ENCODE measurements around the gene NSA2. TPM values are rescaled to one million over a fixed set of nuclear protein-coding genes. Genes with fewer than 3 reads are reported as not detected.

Gene NSA2
- total and polyA plus RNA-seq, 11 donors, result 33.2 to 114 (median 43.8) TPM

DNA sequence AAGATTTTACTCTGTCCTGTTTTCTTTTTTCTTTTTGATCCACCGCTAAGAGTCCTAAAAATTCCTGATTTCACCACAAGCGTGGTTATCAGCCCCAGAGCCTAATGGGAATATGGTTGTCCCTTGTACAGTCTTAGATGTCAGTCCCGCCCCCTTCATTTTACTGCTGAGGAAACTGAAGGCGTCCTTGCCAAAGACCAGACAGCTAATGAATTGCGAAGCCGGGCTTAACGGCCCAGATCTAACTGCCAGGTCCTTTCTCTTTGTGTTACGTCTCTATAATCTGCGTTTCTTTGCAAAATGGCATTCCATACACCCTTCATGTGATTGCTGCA, 497 bp downstream of the NSA2 start:
- no peaks in the 10 kb centered on the region for H3K9me3 ChIP-seq
- peaks cover 0 to 55% (median 49%) of the 10 kb centered on the region in 9 donors for H3K36me3 ChIP-seq
- peak overlapping the region in 11 of 12 donors; percentile 52 to 86 (median 84) for H3K27ac ChIP-seq
- intact Hi-C loops (cut with DNase I), result loop anchor here in 8 of 10 donors (2.0 to 10.0 kb wide), 6 partner anchors 80 to 567 kb away; partner anchors contain the start of genes HEXB (in 2 of the 8) and HMGCR (in 1 of the 8)
- no peak for TF ChIP-seq CTCF (IDR thresholded peaks at IDR 0.05)
- no peak for TF ChIP-seq POLR2A (IDR thresholded peaks at IDR 0.05)
- DNase-seq, result no peak
- 0% methylated on average over 9 of the region's 9 CpGs for WGBS, 4 donors
- peak; percentile 13 to 23 (median 20) for ATAC-seq
- H3K4me3 ChIP-seq, result peak overlapping the region; percentile 67 to 96 (median 92)
- H3K27me3 ChIP-seq, result no peaks in the 10 kb centered on the region
- H3K4me1 ChIP-seq, result peaks cover 0 to 35% (median 28%) of the 10 kb centered on the region in 12 donors

DNA sequence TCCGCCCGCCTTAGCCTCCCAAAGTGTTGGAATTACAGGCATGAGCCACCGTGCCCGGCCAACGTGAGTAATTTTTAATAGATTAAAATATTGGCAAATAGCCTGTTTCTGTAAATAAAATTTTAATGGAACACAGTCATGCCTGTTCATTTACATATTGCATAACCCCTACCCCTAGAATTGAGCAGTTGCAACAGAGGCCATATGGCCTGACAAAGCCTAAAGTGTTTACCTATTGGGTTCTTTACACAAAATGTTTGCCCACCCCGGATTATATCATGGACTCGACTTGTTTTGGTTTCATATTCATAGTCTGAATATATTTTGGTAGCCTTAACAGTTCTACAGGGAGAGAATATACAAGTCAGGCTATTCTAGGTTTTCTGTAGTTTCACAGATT, 5.3 kb downstream of the NSA2 start:
- Histone ChIP-seq H3K27me3 (no peaks in the 10 kb centered on the region), H3K9me3 (no peaks in the 10 kb centered on the region), H3K36me3 (peaks cover 0 to 88% (median 86%) of the 10 kb centered on the region in 9 donors), H3K4me3 (no peak overlapping the region), H3K4me1 (peaks cover 0 to 11% (median 9%) of the 10 kb centered on the region in 12 donors), H3K27ac (no peak overlapping the region)
- ATAC-seq, result no peak
- no peak for DNase-seq
- intact Hi-C loops (cut with DNase I), result loop anchor here in 2 of 10 donors (5.0 to 10.0 kb wide), 2 partner anchors 125 to 142 kb away; no protein-coding TSS in a partner anchor
- WGBS, 4 donors, result 78 to 88% (median 86%) methylated on average over 7 of the region's 7 CpGs
- TF ChIP-seq CTCF (IDR thresholded peaks at IDR 0.05), result no peak
- TF ChIP-seq POLR2A (IDR thresholded peaks at IDR 0.05), result no peak

GRCh38 chr5:74778609-74779008, 11.6 kb downstream of the NSA2 start:
- 87 to 92% (median 90%) methylated on average over 2 of the region's 2 CpGs for WGBS, 4 donors

GRCh38 chr5:74786851-74787250, 19.8 kb downstream of the NSA2 start:
- H3K36me3 ChIP-seq, result peaks cover 0 to under 1% (median 0%) of the 10 kb centered on the region in 9 donors
- H3K4me1 ChIP-seq, result no peaks in the 10 kb centered on the region
- H3K4me3 ChIP-seq, result no peak overlapping the region
- 87 to 90% (median 89%) methylated on average over 6 of the region's 6 CpGs for WGBS, 4 donors
- H3K27me3 ChIP-seq, result no peaks in the 10 kb centered on the region
- no peak for ATAC-seq
- H3K9me3 ChIP-seq, result no peaks in the 10 kb centered on the region
- no peak for TF ChIP-seq POLR2A (IDR thresholded peaks at IDR 0.05)
- TF ChIP-seq CTCF (IDR thresholded peaks at IDR 0.05), result no peak
- no peak for DNase-seq
- no peak overlapping the region for H3K27ac ChIP-seq
- intact Hi-C loops (cut with DNase I), result no loop called here

More at GRCh38 chr5:74778609-74779008, 11.6 kb downstream of the NSA2 start:
- DNase-seq (no peak), ATAC-seq (no peak)
- H3K27ac ChIP-seq, result no peak overlapping the region
- TF ChIP-seq CTCF (IDR thresholded peaks at IDR 0.05), result no peak
- TF ChIP-seq POLR2A (IDR thresholded peaks at IDR 0.05), result no peak
- H3K4me1 ChIP-seq, result no peaks in the 10 kb centered on the region
- H3K36me3 ChIP-seq, result peaks cover 0 to 70% (median 47%) of the 10 kb centered on the region in 9 donors
- H3K4me3 ChIP-seq, result no peak overlapping the region
- H3K9me3 ChIP-seq, result no peaks in the 10 kb centered on the region
- intact Hi-C loops (cut with DNase I), result loop anchor here in 1 of 10 donors (10.0 kb wide), 1 partner anchor 136 kb away; no protein-coding TSS in a partner anchor
- H3K27me3 ChIP-seq, result no peaks in the 10 kb centered on the region

All from heart left ventricle (tissue), 16 donors.